D341Med (cell line): ENCODE data around the gene SRPX.

Experiments
- DNase-seq: peaks from one replicate; pipeline ENCODE4 v3.0.0; 2012; ENCODE audit warnings: low spot score

Gene SRPX

DNA sequence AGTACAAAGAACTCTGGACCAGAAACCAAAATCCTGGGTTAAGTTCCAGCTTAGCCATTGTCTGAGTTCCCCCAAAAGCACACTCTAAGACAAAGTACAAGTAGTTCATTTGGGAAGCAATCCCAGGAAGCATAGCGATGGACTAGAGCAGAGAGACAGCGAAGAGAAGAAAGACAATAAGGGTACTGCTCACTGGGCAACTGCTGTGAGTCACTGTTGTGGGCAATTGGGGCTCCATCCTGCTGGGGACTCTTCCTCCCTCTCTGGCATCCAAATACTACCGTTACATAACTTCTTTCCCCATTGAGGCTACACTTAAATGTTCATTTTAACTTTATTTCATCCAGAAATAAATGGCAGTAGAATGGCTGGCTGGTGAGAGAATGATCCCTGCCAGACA lies 14.1 kb downstream of the SRPX start:
- DNase-seq, result no peak

DNA sequence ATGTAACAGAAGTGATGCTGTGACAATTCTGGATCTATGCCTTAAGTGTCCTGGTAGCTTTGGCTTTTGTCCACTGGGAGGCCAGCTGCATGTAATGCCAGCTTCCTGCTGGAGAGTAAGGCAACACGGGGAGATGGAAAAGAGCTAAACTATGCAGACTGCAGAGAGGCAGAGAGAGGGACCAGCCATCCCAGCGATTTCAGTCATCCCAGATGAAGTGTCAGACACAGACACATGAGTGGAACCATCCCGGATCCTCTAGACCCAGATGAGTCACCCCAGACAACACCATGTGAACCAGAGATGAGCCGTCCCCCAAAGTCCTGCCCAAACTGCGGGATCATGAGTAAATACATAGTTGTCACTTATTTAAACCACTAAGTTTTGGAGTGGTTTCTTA lies 14.6 kb downstream of the SRPX start:
- DNase-seq, result no peak

DNA sequence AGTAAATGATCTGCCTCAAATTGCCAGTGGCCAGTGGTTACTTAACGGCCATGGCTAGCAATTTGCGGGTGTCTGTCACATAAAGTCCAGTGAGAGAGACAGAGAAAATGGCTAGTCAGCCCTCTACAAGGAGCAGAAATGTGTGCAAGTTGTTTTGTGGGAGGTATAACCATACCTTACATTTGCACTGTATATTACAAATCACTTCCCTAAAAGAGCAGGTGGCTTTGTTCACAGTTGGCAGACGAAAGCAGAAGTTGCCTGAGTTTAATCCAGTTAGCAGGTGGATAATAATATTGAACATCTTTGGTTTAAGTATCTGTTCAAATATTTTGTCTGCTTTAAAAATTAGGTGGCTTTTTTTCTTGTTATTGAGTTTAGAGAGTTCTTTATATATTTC lies 15.6 kb downstream of the SRPX start:
- DNase-seq, result no peak

DNA sequence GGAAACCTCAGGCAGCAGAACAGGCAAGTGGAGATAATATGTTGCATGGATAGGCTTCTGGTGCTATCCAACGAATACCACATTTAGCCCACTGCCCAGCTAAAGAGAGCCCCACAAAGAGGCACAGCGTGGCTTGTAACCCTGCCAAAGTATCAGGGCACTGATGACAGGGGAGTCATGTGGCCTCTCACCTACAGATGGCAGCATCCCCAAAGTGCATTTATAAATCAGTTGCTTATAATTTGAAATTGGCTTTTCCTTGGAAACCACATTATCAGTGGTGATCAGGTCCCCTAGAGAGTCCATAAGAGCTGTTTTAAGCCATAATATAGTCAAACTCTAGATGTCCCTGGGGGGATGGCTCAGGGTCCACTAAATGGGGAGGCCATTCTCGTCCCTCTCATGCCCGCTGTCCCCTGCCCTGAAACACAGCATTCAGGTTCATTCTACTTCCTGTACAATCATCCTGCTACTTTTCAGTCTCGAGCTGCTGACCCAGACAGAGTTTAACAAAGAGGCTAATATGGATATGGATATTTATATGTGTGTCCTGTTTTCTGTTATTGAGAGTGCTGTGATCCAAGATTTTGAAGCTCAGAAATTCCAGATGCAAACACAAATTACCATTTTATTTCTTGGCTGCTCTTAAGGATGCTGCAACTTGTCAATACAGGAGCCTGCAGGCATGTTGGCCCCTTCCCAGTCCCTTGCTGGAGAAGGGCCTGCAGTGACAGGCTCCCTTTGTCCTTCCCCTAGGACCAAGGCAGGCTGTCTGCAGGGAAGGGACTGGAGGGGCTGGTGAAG lies 28.5 kb downstream of the SRPX start:
- peak; percentile 32 for DNase-seq

DNA sequence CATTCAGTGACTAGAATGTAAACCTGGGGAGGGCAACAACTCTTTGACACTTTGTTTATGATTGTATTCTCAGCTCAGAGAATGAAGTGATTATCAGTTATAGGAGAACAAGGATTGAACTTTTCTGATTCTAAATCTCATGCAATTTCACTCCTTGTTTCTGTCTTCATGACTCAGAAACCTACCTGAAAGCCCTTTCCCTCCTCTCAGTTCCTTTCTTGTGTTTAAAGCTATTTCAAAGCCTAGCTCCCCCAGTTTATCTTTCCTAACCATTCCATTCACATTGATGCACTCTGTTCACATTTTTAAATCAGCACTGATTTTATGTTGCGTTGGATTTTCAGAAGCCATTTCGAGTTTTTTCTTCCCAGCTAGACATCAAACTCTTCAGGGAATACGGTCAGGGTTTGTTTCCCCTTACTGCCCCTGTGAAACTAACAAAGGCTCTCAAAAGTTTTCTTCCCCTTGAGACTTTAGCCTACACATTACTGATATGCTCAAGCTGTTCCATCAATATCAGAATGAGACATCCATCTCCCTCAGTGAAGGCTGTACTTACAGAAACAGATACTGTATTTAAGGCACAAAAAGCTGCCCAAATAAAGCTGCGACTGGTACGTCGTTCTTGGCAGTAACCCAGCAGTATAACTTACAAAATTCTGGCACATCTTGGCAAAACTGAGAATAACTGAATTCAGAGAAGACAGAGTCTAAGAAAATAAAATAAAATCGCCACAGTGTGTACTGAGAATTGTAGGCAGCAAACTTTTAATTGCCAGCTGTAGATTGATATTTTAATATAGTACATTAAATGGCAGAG lies 31.0 kb downstream of the SRPX start:
- DNase-seq, result no peak

DNA sequence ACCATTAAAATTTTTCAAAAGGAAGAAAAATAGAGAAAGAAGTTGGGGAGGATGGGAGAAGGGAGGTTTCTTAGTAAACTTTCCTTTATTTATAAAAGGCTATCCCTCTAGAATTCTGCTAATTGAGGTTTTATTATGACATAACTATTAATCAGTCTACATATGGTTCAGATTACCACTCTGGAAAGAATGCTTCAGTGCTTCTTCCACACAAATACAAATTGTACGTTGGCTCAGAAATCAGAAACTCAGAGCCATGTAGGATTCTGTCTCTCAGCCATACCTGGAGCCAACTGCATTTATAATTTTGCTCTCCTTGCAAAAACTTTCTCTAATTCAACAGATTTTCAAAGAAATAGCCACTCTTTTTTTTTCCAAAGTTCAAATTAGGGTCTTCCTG lies 37.1 kb downstream of the SRPX start:
- no peak for DNase-seq

DNA sequence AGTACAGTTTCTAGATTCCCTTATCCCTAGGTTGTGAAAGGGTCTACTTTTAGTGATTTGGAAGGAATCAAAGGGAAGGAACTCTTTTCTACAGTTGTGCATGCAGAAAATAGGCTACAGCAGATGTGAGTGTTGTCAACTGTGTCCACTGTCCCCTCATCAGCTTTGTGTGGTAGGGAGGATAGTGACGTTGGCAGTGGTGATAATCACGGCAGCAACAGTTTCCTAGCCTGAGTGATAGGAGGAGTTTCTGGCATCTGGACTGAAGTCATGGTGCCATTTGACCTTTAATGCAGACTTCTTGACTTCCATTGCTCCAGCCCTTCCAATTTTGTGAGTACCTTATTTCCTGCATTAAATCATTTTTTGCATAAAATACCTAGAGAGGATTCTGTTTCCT lies 39.3 kb downstream of the SRPX start:
- DNase-seq, result no peak

DNA sequence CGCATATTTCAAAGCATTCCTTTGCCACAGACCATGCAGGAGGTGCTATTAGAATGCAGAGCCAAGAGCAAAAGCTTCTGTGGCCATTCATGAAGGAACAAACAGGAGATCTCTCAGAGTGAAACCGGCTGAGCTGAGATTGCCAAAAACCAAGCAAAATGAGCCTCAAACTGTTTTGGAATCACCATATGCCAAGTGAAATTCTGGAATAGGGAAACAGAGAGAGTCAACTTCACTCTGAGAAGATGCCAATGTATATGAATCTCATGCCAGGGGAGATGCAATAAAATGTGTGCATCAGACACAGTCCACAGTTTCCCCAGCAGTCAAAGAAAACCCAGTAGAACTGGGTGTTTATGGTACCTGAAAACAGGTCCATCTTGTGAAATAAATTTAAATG lies 42.3 kb downstream of the SRPX start:
- no peak for DNase-seq

DNA sequence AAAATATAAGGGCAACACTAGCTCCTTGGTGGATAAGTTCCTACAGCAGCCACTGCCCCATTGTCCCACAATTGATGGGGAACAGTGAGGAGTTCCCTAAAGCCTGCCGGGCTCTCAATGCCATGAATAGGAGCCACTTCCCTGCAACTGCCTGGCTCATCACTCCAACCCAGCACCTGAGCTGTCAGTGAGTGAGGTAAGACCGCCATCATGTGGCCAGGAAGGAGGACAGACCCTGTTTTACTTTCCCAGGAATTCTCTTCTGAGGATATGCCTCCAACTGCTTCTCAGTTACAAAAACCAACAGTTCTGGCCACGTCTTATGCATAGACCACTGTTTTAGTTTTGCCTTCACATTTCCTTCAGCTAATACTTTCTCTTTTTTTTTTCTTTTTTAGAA lies 45.5 kb downstream of the SRPX start:
- peak; percentile 63 for DNase-seq

DNA sequence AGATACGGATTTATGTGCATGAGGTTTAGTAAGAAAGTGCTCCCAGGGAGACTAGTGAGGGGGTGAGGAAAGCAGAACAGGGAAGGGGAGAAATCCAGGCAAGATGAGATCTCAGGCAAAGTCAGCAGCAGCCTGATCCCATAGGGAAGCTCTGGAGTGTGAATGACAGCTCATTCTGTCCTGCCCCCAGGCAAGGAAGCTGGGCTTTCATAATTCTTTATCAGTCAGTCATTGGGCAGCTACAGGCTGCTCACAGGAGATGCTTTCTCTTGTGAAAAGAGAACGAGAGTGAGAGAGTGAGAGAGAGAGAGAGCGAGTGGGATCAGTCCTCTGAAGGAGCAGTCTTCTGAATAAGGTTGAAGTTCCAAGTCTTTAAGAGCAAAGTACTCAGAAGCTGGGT lies 48.1 kb downstream of the SRPX start:
- DNase-seq, result no peak

DNA sequence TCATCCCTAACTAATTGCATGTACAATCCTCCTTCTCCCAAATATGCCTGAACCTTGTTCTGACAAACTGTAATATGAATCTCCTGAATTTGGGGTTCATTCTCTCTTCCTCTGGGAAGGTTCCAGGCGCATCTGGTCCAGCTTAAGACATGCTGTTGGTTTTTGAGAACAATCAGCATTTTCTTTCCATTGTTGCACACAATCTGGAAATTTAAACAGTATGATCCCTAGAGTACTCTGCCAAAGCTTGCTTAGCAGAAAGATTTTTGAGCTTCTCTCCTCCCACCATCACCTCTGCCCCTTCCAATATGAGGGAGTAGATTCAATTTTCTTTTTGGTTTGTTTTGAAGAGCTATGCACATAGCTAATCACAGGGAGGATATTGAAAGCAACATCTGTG lies 50.1 kb downstream of the SRPX start:
- no peak for DNase-seq

DNA sequence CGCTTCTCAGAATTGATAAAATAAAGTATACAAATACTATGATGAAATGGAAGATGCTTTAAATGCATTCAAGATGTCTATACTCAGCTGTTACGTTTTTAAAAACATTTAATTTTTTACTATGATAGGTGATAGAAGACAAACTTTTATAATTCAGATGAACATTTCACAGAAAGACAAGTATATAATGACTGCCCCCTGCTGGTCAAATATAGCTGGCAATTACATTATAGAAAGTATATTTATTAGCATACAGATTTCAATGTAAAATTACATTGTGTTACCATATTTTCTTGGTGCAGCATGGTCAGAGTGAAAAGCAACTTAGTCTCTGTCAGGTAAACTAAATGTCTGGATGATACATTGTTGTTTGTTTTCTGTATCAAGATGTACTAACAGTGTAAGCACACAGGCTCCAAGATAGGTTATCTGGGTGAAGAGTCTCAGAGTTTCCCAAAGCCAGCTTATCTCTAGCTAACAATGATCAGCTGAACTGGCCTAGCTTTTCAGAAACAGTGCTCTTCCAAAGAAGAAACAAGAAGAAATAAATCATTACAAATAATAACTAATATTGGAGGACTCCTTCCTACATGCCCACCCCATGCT lies 54.1 kb downstream of the SRPX start:
- DNase-seq, result no peak

DNA sequence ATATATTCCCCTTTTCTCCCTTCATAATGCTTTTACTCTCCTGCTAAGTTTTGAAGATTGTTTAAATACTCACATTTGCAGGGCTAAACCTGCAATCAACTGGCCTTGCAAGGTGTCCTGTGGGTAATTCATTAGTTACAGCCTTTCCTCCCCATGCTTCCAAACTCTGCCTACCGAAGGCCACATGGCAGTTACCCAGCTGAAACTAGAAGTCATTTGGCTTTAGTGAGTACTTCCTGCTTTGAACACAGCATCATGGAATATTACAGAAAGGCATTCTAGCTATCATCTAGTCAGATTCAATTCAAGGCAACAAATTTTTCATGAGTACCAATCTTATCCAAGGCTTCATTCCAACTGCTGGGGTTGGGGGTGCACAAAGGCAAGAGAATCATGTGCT lies 55.6 kb downstream of the SRPX start:
- no peak for DNase-seq

DNA sequence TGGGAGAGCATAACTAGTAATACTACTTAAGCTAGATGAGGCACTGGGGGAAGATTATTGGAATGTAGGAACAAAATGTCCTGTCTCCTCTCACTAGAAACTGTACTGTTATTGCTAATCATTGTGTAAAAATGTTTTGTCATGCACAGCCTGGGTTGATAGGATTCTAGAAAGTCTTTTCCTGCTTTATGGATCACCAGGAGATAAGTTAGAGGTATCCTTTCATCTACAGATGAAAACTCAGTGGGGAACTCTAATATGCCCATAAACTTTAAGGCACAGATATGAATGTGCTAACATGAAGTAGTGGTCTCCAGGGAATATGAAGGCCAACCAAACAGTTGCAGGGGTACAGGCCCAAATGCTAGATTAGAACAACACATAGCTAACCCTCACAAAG lies 57.5 kb downstream of the SRPX start:
- no peak for DNase-seq

DNA sequence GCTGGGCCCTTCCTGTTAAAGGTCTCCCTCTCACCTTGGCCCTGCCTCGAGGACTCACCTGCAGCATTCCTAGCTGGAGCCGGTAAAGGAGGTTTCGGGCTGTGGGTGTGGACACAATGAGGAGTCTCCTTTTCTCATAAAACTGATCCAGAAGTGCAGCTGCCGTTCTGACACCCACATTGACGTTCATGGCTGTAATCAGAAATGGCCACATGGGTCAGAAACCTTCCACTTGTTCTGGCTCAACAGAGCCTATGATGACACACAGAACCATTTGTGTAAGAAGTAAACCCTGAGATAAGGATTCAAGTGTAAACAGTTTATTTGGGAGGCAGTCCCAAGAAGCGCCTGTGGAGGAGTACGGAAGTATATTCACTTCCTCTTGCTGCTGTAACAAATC lies 63.8 kb downstream of the SRPX start:
- no peak for DNase-seq

DNA sequence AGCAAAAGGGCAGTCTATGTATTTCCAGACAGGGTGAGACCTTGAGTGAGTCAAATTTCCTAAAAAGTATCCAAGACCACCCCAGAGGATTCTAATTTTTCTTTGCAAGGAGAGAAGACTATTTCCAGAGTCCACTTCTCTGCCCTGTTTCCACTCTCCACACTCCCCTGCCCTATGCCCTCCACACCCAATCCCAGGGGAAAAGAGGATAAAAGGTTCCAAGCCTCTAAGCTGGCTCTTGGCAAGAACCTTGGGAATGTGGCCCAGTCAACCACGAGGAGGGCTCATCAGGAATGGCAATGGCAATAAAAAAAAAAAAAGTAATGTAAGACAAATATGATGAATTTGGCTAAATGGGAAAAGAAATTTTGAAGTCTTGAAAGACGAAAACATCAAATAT lies 65.9 kb downstream of the SRPX start:
- no peak for DNase-seq

DNA sequence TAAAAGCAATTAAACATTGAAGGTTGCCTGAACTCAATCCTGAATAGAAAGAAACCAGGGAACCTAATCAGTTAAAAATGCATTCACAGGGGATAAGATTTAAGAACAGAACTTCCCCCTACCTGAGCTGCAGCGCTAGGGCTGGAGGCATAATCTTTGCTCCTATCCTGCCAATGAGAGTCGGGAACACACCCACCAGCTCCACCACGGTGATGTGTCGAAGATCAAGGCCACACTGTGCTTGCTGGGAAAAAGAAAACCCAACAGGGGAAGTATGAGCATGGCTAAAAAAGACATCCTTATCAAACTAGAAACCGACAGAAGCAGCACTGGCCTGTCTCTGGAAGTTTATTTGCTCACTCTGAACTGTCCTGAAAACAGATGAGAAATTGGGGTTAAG lies 66.3 kb downstream of the SRPX start:
- no peak for DNase-seq

DNA sequence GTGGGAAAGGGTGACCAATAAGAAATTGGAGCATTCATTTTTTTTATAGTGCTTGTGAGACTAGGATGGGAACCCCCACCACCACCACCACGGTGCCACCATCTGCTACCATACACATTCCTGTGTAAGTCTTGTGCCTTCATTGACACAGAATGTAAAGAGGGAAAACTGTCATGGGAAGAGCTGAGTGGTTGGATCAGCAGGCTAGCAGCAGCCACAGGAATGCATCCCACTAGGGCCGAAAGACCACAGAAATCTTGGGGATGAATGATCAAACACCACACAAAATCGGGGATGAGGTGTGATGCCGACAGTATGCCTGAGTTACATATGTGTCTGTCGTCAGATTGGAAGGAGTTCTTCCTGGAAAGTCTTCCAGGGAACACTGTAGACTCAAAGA lies 69.2 kb downstream of the SRPX start:
- DNase-seq, result no peak

DNA sequence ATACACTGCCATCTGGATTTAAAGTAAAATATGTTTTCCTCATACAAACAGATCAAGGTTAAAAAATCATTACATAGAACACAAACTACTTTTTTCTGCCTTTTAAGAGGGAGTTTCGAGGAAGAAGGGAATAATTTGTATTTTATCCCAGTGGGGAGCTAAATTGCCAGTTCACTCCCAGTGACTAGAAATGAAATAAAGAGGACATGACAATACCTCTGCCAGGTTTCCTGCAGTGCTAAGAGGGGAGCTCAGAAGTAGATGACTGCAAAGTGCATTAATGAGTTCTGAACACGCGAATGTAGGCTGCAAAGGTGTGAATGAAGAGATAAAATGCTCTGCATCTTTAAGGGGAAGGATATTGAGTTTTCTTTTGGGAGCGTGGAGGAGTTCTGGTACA lies 69.7 kb downstream of the SRPX start:
- DNase-seq, result no peak

DNA sequence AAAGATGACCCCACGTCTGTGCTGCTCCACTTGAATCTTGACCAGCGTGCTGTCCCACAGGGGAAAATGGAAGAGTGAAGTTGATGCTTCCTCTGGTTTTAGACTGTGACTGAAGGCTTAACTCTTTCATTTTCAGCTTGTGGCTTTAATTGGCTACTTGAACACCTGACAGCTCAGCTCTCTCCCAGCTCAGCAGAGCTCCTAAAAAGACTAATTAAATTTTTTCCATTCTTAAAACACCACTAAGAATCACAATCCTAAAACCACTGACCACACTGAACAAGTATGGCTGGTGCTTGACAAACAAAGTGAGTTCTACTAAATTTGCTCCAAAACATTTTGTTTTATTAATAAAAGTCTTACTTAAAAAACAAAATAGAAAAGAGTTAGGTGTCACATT lies 71.7 kb downstream of the SRPX start:
- no peak for DNase-seq

DNA sequence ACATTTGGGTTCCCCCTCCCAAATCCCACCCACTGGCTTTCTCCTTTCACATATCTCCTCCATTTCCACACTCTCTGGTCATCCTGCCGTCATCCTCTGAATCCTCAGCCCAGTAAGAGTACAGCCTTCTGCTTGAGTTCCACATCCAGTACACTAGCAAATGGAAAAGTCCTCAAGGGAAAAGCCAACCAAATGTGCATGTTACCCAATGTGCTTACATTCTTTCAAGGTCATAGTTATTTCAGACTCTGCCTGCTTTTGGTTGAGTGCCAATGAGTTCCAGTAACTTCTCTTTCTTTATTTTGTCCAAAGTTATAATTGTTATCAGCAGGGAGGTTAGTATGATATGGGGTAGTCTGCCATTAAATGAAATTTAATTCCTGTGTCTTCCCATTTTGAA lies 78.1 kb downstream of the SRPX start:
- no peak for DNase-seq

DNA sequence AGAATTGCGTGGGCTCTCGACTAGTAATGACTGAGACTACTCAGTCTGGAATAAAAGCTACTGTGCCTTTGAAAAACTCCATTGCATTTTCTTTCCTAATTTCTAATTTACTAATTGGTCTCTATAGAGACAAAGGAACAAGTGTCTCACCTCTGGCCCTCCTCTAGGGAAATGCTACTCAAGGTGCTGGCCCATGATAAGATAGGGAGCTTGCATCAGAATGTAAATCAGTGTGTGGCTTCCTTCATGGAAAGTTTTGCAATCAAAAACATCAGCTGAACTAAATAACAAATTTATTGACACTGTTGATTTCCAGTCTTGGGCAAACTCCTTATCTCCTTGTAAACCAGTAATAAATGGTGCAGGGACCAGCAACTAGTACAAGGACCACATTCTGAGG lies 81.8 kb downstream of the SRPX start:
- DNase-seq, result no peak

DNA sequence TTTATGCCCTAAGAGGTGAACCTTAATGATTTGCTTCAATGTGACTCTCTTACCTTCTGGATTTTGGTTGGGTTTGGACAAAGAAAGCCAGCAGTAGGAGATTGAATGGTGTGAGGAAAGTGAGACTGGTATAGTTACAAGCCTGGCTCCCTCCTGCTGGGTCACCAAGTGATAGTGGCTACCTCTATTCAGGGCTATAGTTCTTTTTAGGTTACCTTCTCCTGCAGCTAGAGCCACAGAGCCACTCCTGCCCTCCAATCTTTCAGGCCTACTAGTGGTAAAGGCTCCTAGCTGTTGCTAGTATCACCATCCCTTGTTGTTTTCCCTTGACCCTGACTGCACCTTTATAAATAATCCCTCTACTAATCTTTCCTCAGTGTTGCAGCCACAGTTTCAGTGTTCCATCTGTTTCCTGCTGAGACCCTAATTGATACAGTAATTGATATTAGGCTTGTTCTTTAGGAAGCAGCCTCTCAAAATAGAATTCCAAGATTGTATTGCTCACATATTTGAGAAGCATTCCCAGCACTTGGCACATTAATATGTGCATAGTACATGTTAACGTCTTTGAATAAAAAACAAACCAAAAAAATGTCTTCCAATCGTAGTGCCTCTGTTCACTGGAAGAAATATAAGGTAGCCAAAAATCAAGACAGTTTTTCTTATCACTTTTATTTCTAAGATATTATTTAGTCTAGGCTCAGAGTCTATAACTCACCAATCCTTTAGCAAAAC lies 82.3 kb downstream of the SRPX start:
- no peak for DNase-seq
